Fibroblast of lung (primary cell): ENCODE results near the gene MAP3K7.

Experiments
- EZH2 ChIP-seq: IDR thresholded peaks from 2 replicates; pipeline ENCODE4 v1.5.1; 2012; ENCODE audit warnings: low read length, control low read depth, mild to moderate bottlenecking; ENCODE audit errors: missing control alignments
- TF ChIP-seq, protein P1 (sequence below), 2 donors: IDR thresholded peaks in 1 of 2; conservative IDR thresholded peaks in 1 of 2; 1 replicate in 1 of 2; 2 replicates in 1 of 2; pipeline ENCODE4 v1.5.1; 2011 to 2012; ENCODE audit warnings: low read length in 2 of 2, control low read depth in 1 of 2, inconsistent platforms in 1 of 2, low read depth in 1 of 2, mild to moderate bottlenecking in 1 of 2

DNA sequence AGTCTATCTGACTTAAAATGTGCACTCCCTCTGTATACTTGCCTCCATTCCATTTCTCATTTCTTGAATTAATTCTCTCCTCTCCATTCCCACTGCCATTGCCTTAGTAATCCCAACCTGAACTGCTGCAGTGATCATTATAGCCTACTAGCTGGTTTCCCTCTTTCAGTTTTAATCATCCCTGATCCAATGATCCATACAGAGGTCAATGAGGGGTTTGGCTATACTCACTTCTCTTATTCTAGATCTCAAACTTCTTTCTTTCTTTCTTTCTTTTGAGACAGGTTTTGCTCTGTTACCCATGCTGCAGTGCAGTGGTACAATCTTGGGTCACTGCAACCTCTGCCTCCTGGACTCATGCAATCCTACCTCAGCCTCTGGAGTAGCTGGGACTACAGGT, 17.6 kb downstream of the MAP3K7 start:
- TF ChIP-seq, protein P1, sequence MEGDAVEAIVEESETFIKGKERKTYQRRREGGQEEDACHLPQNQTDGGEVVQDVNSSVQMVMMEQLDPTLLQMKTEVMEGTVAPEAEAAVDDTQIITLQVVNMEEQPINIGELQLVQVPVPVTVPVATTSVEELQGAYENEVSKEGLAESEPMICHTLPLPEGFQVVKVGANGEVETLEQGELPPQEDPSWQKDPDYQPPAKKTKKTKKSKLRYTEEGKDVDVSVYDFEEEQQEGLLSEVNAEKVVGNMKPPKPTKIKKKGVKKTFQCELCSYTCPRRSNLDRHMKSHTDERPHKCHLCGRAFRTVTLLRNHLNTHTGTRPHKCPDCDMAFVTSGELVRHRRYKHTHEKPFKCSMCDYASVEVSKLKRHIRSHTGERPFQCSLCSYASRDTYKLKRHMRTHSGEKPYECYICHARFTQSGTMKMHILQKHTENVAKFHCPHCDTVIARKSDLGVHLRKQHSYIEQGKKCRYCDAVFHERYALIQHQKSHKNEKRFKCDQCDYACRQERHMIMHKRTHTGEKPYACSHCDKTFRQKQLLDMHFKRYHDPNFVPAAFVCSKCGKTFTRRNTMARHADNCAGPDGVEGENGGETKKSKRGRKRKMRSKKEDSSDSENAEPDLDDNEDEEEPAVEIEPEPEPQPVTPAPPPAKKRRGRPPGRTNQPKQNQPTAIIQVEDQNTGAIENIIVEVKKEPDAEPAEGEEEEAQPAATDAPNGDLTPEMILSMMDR (conservative IDR thresholded peaks at IDR 0.05 in 1 of 2, IDR thresholded peaks at IDR 0.05 in 1 of 2; ENCODE audit: low read depth in 1 of 2, low read length in 2 of 2) = no peak
- no peak for TF ChIP-seq EZH2
